Keratinocyte (primary cell): ENCODE measurements around the gene NPSR1. TPM values are rescaled to one million over a fixed set of nuclear protein-coding genes. Genes with fewer than 3 reads are reported as not detected.
A peak's percentile ranks its signal among the peaks of the same experiment; 100 is the strongest.

Experiments
- DNase-seq: peaks from one replicate; pipeline ENCODE4 v3.0.0-alpha.2; 2011; ENCODE audit warnings: low read depth, missing footprints, low spot score
- FAIRE-seq: peaks from 2 replicates; lab custom pipeline; 2011; peaks lifted over from hg19 to GRCh38; lab: Jason Lieb, UNC
- H2AFZ ChIP-seq: 2 replicates; pipeline ENCODE4 v1.6.0; 2012; ENCODE audit warnings: low read length, control low read depth, inconsistent platforms; ENCODE audit not compliant: control insufficient read depth
- H3K27ac ChIP-seq: 2 replicates; pipeline ENCODE4 v1.5.1; 2011; ENCODE audit warnings: low read length; ENCODE audit not compliant: control insufficient read depth, insufficient read depth
- H3K27me3 ChIP-seq: 3 replicates; pipeline ENCODE4 v1.6.0; 2011; ENCODE audit warnings: low read length; ENCODE audit not compliant: control insufficient read depth, insufficient read depth; ENCODE audit errors: extremely low read depth
- H3K36me3 ChIP-seq, 2 experiments: 2 replicates in 1 of 2; 3 replicates in 1 of 2; pipeline ENCODE4 v1.5.1; 2011; ENCODE audit warnings: low read length in 2 of 2, mild to moderate bottlenecking in 1 of 2; ENCODE audit not compliant: control insufficient read depth in 2 of 2, insufficient read depth in 2 of 2; ENCODE audit errors: extremely low read depth in 1 of 2
- H3K4me1 ChIP-seq: 3 replicates; pipeline ENCODE4 v1.5.1; 2011; ENCODE audit warnings: low read length; ENCODE audit not compliant: control insufficient read depth, insufficient read depth; ENCODE audit errors: extremely low read depth
- H3K4me2 ChIP-seq: 3 replicates; pipeline ENCODE4 v1.6.0; 2011; ENCODE audit warnings: low read depth, low read length; ENCODE audit not compliant: control insufficient read depth, insufficient read depth; ENCODE audit errors: extremely low read depth
- H3K4me3 ChIP-seq, 3 experiments: fragments of 200-600 bp in 1 of 3; sonication (generic) in 1 of 3; 2 replicates in 2 of 3; 3 replicates in 1 of 3; pipeline ENCODE4 v1.5.1; 2011 to 2016; ENCODE audit warnings: low read length in 3 of 3, mild to moderate bottlenecking in 3 of 3, control low read depth in 2 of 3, inconsistent platforms in 1 of 3, low read depth in 1 of 3, mixed read lengths in 1 of 3, mixed run types in 1 of 3, moderate library complexity in 1 of 3; ENCODE audit not compliant: control insufficient read depth in 2 of 3, insufficient read depth in 2 of 3; ENCODE audit errors: extremely low read depth in 1 of 3
- H3K79me2 ChIP-seq: 2 replicates; pipeline ENCODE4 v1.6.0; 2012; ENCODE audit warnings: low read length; ENCODE audit not compliant: control insufficient read depth, insufficient read depth
- H3K9ac ChIP-seq: 3 replicates; pipeline ENCODE4 v1.6.0; 2011; ENCODE audit warnings: low read length; ENCODE audit not compliant: control insufficient read depth, insufficient read depth; ENCODE audit errors: extremely low read depth
- H3K9me1 ChIP-seq: 3 replicates; pipeline ENCODE4 v1.6.0; 2011; ENCODE audit warnings: low read length; ENCODE audit not compliant: control insufficient read depth, insufficient read depth; ENCODE audit errors: extremely low read depth
- H3K9me3 ChIP-seq: 2 replicates; pipeline ENCODE4 v1.5.1; 2012; ENCODE audit warnings: low read depth, low read length; ENCODE audit not compliant: control insufficient read depth
- H4K20me1 ChIP-seq: 3 replicates; pipeline ENCODE4 v1.6.0; 2011; ENCODE audit warnings: low read length; ENCODE audit not compliant: control insufficient read depth, insufficient read depth; ENCODE audit errors: extremely low read depth
- CTCF ChIP-seq, 3 experiments: IDR thresholded peaks in 1 of 3; conservative IDR thresholded peaks in 1 of 3; optimal IDR thresholded peaks in 1 of 3; 2 replicates in 2 of 3; 3 replicates in 1 of 3; pipeline versions ENCODE3 to v1.5.1; 2011; ENCODE audit warnings: low read length in 3 of 3, mild to moderate bottlenecking in 3 of 3, moderate library complexity in 2 of 3, control low read depth in 1 of 3, inconsistent platforms in 1 of 3; ENCODE audit not compliant: insufficient read depth in 2 of 3; ENCODE audit errors: extremely low read depth in 1 of 3
- EZH2 ChIP-seq: IDR thresholded peaks from one replicate; pipeline ENCODE4 v1.6.1; 2012; ENCODE audit warnings: inconsistent platforms, mild to moderate bottlenecking, low read length, moderate library complexity
- dilution Hi-C: fragments of 300-500 bp; cut with MboI; formaldehyde crosslinking; loops from one replicate; pipeline ENCODE4 v1.7.0; 2020; ENCODE audit warnings: low sequenced_read_pairs; ENCODE audit not compliant: extremely low pct_ligation_motif_present
- polyA plus RNA-seq, 5 experiments: library from polyadenylated mRNA; depleted of rRNA in 3 of 5; stranded (reverse) in 3 of 5; stranded (forward) in 1 of 5; unstranded in 1 of 5; fragments of >200 nt; gene quantifications; 1 replicate in 1 of 5; 2 replicates in 3 of 5; 3 replicates in 1 of 5; pipeline versions ENCODE4 v1.2.1 to v1.2.3, GENCODE V29; 2011 to 2012; ENCODE audit warnings: missing spikeins in 2 of 5, low read depth in 1 of 5, low replicate concordance in 1 of 5

Gene NPSR1
- polyA plus RNA-seq, 1 donor (not counting 4 experiments of a cell fraction or from before 2014, with no cell fraction given) = not detected

- Histone ChIP-seq H3K9me1 (no peaks in the 10 kb centered on the region), H3K4me1 (no peaks in the 10 kb centered on the region), H3K4me2 (peak overlapping the region; percentile 46), H3K27me3 (no peaks in the 10 kb centered on the region), H2AFZ (peak overlapping the region; percentile 86), H3K9me3 (no peaks in the 10 kb centered on the region), H3K27ac (no peak overlapping the region), H4K20me1 (no peaks in the 10 kb centered on the region), H3K79me2 (no peaks in the 10 kb centered on the region), H3K36me3 (no peaks in the 10 kb centered on the region), H3K9ac (no peak overlapping the region), H3K4me3 (no peak overlapping the region)
- TF ChIP-seq CTCF (optimal IDR thresholded peaks at IDR 0.05 in 1 of 3, IDR thresholded peaks at IDR 0.05 in 1 of 3, conservative IDR thresholded peaks at IDR 0.05 in 1 of 3; ENCODE audit: extremely low read depth in 1 of 3, insufficient read depth in 2 of 3, low read length in 3 of 3) = peak; percentile 57 to 73 (median 58)
- no peak for TF ChIP-seq EZH2
- dilution Hi-C loops = no loop called here
- DNase-seq (peak; percentile 30), FAIRE-seq (no peak)
These were observed 101.6 kb downstream of the NPSR1 start for GRCh38 chr7:34759477-34760125.

GRCh38 chr7:34760271-34760670, 102.3 kb downstream of the NPSR1 start:
- no peaks in the 10 kb centered on the region for H3K9me1 ChIP-seq
- H3K79me2 ChIP-seq = no peaks in the 10 kb centered on the region
- no peak overlapping the region for H2AFZ ChIP-seq
- H4K20me1 ChIP-seq = no peaks in the 10 kb centered on the region
- TF ChIP-seq EZH2 (no peak), CTCF (optimal IDR thresholded peaks at IDR 0.05 in 1 of 3, IDR thresholded peaks at IDR 0.05 in 1 of 3, conservative IDR thresholded peaks at IDR 0.05 in 1 of 3; ENCODE audit: extremely low read depth in 1 of 3, insufficient read depth in 2 of 3, low read length in 3 of 3) (no peak)
- H3K4me1 ChIP-seq = no peaks in the 10 kb centered on the region
- H3K27me3 ChIP-seq = no peaks in the 10 kb centered on the region
- dilution Hi-C loops = no loop called here
- no peaks in the 10 kb centered on the region for H3K36me3 ChIP-seq
- H3K4me3 ChIP-seq = no peak overlapping the region
- no peak overlapping the region for H3K4me2 ChIP-seq
- H3K9me3 ChIP-seq = no peaks in the 10 kb centered on the region
- DNase-seq (no peak), FAIRE-seq (no peak)
- H3K9ac ChIP-seq = no peak overlapping the region
- no peak overlapping the region for H3K27ac ChIP-seq
